ENCODE data around the gene SGK2.

DNA sequence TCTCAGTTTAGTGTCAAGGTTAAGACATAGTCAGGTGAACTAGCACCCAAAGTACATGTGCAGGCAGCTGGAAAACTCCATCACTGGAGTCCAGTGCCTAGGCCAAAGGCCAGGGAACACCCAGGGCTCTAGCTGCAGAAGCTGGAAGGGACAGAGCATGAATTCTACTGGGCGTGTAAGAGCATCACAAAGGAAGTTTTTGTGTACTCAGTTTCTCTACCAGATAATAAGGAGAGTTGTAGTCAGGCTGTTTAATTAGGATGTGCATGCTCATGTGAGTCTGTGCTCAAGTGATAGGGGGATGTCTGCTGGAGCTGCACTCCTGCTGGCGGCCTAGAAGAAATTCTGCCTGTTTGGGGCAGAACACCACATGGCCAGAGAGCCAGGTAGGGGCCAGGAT, 43.2 kb upstream of the SGK2 start:
- no peak for TF ChIP-seq EZH2phosphoT487 (IDR thresholded peaks at IDR 0.05; ENCODE audit: low read length)
- TF ChIP-seq, protein P1, sequence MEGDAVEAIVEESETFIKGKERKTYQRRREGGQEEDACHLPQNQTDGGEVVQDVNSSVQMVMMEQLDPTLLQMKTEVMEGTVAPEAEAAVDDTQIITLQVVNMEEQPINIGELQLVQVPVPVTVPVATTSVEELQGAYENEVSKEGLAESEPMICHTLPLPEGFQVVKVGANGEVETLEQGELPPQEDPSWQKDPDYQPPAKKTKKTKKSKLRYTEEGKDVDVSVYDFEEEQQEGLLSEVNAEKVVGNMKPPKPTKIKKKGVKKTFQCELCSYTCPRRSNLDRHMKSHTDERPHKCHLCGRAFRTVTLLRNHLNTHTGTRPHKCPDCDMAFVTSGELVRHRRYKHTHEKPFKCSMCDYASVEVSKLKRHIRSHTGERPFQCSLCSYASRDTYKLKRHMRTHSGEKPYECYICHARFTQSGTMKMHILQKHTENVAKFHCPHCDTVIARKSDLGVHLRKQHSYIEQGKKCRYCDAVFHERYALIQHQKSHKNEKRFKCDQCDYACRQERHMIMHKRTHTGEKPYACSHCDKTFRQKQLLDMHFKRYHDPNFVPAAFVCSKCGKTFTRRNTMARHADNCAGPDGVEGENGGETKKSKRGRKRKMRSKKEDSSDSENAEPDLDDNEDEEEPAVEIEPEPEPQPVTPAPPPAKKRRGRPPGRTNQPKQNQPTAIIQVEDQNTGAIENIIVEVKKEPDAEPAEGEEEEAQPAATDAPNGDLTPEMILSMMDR (IDR thresholded peaks at IDR 0.05; ENCODE audit: low read length), result no peak

Data from MM.1S (cell line).